GM03348 (cell line): ENCODE data around the gene MIR17HG.
A peak's percentile ranks its signal among the peaks of the same experiment; 100 is the strongest.

Experiments used
- DNase-seq: peaks from one replicate; pipeline ENCODE4 v3.0.0; 2012; ENCODE audit warnings: low spot score

Gene MIR17HG

GRCh38 chr13:91368676-91369440 is 21.4 kb downstream of the MIR17HG start:
- no peak for DNase-seq

- no peak for DNase-seq
These were observed 21.9 kb downstream of the MIR17HG start for GRCh38 chr13:91369441-91369831.

- no peak for DNase-seq
These were observed 23.0 kb downstream of the MIR17HG start for GRCh38 chr13:91370501-91370900.

- DNase-seq, result no peak
These were observed 25.4 kb downstream of the MIR17HG start for GRCh38 chr13:91372911-91373310.

- DNase-seq, result peak; percentile 37
These were observed 27.7 kb downstream of the MIR17HG start for GRCh38 chr13:91375116-91375729.

GRCh38 chr13:91381371-91381770 is 33.9 kb downstream of the MIR17HG start:
- no peak for DNase-seq

GRCh38 chr13:91383836-91384235 is 36.3 kb downstream of the MIR17HG start:
- DNase-seq, result no peak

GRCh38 chr13:91384896-91385295 is 37.4 kb downstream of the MIR17HG start:
- DNase-seq, result no peak

GRCh38 chr13:91389186-91389585 is 41.7 kb downstream of the MIR17HG start:
- no peak for DNase-seq

GRCh38 chr13:91397595-91397994 is 50.1 kb downstream of the MIR17HG start:
- no peak for DNase-seq

GRCh38 chr13:91398413-91399188 is 51.1 kb downstream of the MIR17HG start, which contains the start of gene GPC5:
Gene GPC5 (plus strand): TSS chr13:91398621.
- peak; percentile 94 for DNase-seq

GRCh38 chr13:91399189-91400062 is 51.9 kb downstream of the MIR17HG start:
- DNase-seq, result peak; percentile 4

- no peak for DNase-seq
These were observed 52.5 kb downstream of the MIR17HG start for GRCh38 chr13:91400063-91400399.

GRCh38 chr13:91400671-91401070 is 53.2 kb downstream of the MIR17HG start:
- DNase-seq, result no peak

GRCh38 chr13:91401920-91402319 is 54.4 kb downstream of the MIR17HG start:
- DNase-seq, result no peak
